22Rv1 (cell line): Measurements from ENCODE around the gene TMEM163.
"Not testable (repeated sequence)": the region's sequence is repeated elsewhere in the genome, so short reads cannot be mapped to it uniquely, and the experiment has no call there.

Experiments used
- H3K27ac ChIP-seq: fragments of 450-650 bp; 2 replicates; pipeline ENCODE4 v1.5.1; 2017
- ZFX ChIP-seq: fragments of 450-650 bp; IDR thresholded peaks from 2 replicates; pipeline ENCODE4 v1.6.1; 2017; ENCODE audit warnings: antibody characterized with exemption, borderline replicate concordance
- TF ChIP-seq, protein P1 (sequence below): fragments of 450-650 bp; IDR thresholded peaks from 2 replicates; pipeline ENCODE4 v1.5.1; 2017; ENCODE audit warnings: mild to moderate bottlenecking

The TMEM163 gene

DNA sequence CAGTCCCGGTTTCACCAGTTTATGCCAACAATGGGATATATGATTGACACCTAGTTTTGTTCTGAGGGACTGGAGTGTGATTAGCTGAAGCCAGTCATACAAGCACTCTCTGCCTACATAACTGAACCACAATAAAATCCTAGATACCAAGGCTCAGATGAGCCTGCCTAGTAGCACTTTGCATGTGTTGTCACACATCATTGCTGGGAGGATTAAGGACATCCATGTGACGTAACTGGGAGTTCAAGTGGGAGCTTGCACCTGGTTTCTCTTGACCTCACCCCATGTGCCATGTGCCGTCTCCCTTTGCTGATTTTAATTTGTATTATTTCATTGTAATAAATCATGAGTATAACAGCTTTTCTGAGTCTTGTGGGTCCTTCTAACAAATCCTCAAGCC lies 90.3 kb downstream of the TMEM163 start:
- no peak overlapping the region for H3K27ac ChIP-seq
- TF ChIP-seq ZFX = no peak
- TF ChIP-seq, protein P1, sequence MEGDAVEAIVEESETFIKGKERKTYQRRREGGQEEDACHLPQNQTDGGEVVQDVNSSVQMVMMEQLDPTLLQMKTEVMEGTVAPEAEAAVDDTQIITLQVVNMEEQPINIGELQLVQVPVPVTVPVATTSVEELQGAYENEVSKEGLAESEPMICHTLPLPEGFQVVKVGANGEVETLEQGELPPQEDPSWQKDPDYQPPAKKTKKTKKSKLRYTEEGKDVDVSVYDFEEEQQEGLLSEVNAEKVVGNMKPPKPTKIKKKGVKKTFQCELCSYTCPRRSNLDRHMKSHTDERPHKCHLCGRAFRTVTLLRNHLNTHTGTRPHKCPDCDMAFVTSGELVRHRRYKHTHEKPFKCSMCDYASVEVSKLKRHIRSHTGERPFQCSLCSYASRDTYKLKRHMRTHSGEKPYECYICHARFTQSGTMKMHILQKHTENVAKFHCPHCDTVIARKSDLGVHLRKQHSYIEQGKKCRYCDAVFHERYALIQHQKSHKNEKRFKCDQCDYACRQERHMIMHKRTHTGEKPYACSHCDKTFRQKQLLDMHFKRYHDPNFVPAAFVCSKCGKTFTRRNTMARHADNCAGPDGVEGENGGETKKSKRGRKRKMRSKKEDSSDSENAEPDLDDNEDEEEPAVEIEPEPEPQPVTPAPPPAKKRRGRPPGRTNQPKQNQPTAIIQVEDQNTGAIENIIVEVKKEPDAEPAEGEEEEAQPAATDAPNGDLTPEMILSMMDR = no peak

DNA sequence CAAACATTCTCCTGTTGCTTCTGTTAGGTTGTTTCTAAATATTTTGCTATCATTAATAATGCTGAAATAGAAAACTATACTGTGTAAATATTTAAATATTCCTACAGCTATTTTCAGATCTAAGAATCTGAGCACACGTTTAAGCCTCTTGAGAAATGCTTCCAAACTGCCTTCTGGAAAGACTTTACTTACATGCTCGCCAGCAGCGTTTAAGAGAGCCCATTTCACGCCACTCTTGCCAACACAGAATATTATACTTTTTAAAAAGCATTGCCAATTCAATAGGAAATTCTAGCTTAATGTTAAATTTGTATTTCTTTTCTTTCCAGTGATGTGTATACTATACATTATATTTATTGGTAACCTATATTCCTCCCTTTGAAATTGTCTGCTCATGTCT lies 92.0 kb downstream of the TMEM163 start:
- no peak for TF ChIP-seq ZFX
- TF ChIP-seq, protein P1 = no peak

DNA sequence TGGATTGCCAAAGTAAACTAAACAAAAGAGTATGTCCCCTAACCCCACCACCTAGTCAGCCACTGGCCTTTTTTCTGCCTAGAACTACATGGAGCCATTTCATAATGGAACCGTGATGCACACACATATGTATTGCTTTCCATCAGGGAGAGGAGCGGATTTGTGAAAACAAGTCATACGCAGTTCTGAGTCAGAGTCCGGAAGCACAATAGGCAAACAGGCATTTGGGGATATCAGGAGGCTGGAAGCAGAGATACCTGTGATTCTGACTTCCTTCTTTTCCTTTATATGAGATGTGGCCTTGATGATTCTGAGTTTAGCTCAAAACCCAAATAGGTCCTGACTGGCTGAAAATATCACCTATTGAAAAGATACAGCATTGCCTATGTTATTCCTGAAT lies 93.5 kb downstream of the TMEM163 start:
- TF ChIP-seq ZFX = no peak
- TF ChIP-seq, protein P1 = no peak
- no peak overlapping the region for H3K27ac ChIP-seq

More for the DNA sequence above, 92.0 kb downstream of the TMEM163 start:
- H3K27ac ChIP-seq = no peak overlapping the region

DNA sequence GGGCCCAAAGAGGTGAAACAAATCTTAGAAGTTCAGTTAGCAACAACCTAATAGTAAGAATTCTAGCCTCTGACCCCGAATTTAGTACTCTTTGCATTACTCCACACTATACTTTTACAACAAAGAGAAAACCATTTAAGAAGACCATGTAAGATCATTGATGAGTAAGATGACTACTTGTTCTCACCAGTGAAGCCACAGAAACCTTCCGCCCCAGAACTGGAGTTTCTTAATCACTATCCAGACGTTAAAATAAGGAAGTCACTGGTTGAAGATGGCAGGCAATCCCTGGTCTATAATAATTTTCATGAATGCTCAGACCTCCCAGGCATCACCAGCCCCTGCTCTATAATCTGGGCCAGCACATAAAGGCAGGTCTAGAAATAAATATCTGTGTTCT lies 95.0 kb downstream of the TMEM163 start:
- TF ChIP-seq ZFX = no peak
- TF ChIP-seq, protein P1 = no peak
- no peak overlapping the region for H3K27ac ChIP-seq

- no peak for TF ChIP-seq ZFX
- TF ChIP-seq, protein P1 = no peak
- H3K27ac ChIP-seq = no peak overlapping the region
Observed at GRCh38 chr2:134623046-134623445, 95.8 kb downstream of the TMEM163 start.

GRCh38 chr2:134621939-134622705 lies 96.7 kb downstream of the TMEM163 start:
- H3K27ac ChIP-seq = no peak overlapping the region
- TF ChIP-seq ZFX = no peak
- TF ChIP-seq, protein P1 = no peak

DNA sequence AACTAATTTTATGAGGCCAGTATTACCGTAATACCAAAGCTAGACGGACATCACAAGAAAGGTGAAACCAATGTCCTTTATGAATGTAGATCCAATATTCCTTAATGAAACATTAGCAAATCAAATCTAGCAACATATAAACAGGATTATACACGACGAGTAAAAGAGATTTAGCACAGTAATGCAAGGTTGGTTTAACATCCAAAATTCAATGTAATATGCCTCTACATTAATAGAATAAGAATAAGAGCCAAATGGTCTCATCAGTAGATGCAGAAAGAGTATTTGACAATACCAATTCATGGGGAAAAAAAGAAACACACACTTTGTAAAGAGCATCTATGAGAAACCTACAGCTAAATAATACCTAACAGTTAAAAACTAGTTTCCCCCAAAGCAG lies 99.5 kb downstream of the TMEM163 start:
- H3K27ac ChIP-seq = no peak overlapping the region
- no peak for TF ChIP-seq ZFX
- TF ChIP-seq, protein P1 = no peak

DNA sequence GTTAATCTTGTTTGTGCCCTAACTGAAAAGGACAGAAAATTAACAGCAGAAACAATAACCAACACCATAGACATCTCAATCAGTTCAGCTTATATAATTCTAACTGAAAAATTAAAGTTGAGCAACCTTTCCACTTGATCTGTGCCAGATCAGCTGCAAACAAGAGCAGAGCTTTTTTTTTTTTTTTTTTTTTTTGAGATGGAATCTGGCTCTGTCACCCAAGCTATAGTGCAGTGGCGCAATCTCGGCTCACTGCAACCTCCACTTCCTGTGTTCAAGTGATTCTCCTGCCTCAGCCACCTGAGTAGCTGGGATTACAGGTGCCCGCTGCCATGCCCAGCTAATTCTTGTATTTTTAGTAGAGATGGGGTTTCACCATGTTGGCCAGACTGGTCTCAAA lies 103.3 kb downstream of the TMEM163 start:
- not testable (repeated sequence) for H3K27ac ChIP-seq
